NCI-H2081 treated with DMSO at 0.1 percent for 48 hours (cell line): Measurements from ENCODE around the gene LPP.

ENCODE experiments used
- DNase-seq: peaks from one replicate; lab custom pipeline; 2025; lab: John Stamatoyannopoulos, UW

Gene LPP

GRCh38 chr3:188331166-188331565, 177.2 kb downstream of the LPP start:
- no peak for DNase-seq

- DNase-seq, result no peak
Measured at GRCh38 chr3:188332085-188332484, 178.1 kb downstream of the LPP start.

GRCh38 chr3:188335656-188336055, 181.7 kb downstream of the LPP start:
- no peak for DNase-seq

GRCh38 chr3:188336178-188336577, 182.2 kb downstream of the LPP start:
- no peak for DNase-seq

GRCh38 chr3:188337232-188337631, 183.3 kb downstream of the LPP start:
- no peak for DNase-seq

GRCh38 chr3:188338086-188338485, 184.1 kb downstream of the LPP start:
- no peak for DNase-seq

GRCh38 chr3:188339410-188340295, 185.7 kb downstream of the LPP start:
- no peak for DNase-seq

GRCh38 chr3:188341501-188341900, 187.5 kb downstream of the LPP start:
- no peak for DNase-seq

- no peak for DNase-seq
Measured at GRCh38 chr3:188342991-188343732, 189.2 kb downstream of the LPP start.

GRCh38 chr3:188343894-188344293, 189.9 kb downstream of the LPP start:
- no peak for DNase-seq

GRCh38 chr3:188345223-188345622, 191.3 kb downstream of the LPP start:
- DNase-seq, result no peak

- DNase-seq, result no peak
Measured at GRCh38 chr3:188348435-188349244, 194.7 kb downstream of the LPP start.

GRCh38 chr3:188349351-188349901, 195.5 kb downstream of the LPP start:
- no peak for DNase-seq

GRCh38 chr3:188349933-188350332, 196.0 kb downstream of the LPP start:
- no peak for DNase-seq

GRCh38 chr3:188350961-188351360, 197.0 kb downstream of the LPP start:
- DNase-seq, result no peak

GRCh38 chr3:188351648-188352047, 197.7 kb downstream of the LPP start:
- no peak for DNase-seq

GRCh38 chr3:188352196-188352927, 198.4 kb downstream of the LPP start:
- no peak for DNase-seq

GRCh38 chr3:188353426-188353825, 199.5 kb downstream of the LPP start:
- DNase-seq, result no peak

- no peak for DNase-seq
Measured at GRCh38 chr3:188358787-188359493, 205.0 kb downstream of the LPP start.

GRCh38 chr3:188360364-188360881, 206.5 kb downstream of the LPP start:
- DNase-seq, result no peak
